ENCODE results near the gene CYB5D1.

CYB5D1 gene

DNA sequence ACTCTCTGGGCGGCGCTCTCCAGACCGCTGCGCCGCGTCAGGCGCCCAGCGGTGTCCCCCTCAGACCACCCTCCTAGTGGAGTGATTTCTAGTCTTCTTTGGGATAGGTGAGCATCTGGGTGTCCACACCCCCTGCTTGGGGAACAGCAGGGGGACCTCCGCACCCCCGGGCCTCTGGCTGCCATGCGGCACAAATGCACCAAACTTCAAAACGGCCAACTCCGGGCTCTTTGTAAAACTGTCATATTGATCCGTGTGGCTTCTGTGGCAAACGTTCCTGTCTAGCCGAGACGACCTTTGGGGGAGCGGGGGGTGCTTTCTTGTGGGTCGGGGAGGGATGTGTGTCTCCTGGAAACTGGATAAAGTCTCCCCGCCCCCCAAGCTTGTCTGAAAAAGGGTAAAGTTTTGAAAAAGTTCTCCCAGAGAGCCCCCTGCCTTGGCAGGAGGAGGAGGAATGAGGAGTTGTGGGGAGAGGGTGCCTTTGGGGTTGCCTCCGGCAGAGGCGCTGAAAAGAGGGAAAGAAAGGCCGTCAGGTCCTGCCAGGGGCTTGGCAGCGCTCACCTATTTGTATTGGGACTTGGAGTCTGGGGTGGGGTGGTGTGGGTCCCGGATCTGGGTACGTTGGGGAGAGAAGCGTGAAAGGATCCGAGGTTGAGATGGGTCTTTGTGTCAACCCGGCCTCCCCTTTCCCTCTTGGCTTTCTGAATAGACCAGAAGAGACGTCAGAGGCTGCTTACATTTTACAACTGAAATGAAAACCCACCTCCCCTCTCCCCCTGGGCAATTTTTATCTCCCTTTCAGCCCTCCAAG, 28.6 kb downstream of the CYB5D1 start:
- DNase-seq (ENCODE audit: low read depth), result peak; percentile 36

DNA sequence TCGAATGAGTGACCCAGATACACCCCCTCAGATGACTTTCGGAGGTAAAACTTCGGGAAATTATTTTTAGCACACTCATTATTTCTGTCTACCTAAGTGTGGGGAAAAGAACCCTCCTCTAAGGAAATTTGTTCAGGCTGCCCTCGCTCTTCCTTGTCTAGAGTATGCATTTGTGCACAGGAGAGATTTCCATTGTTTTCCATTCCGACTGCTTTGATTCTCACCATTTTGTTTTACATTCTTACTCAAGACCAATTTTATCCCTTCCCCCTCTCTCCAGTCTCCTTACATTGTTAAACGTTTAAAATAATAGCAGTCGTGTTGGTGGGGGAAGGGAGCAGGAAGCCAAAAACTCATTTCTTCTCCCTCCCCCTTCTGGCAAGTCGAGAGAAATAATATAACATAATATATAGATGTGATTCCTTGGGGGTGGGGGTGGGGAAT, 29.3 kb downstream of the CYB5D1 start:
- DNase-seq (ENCODE audit: low read depth), result no peak

DNA sequence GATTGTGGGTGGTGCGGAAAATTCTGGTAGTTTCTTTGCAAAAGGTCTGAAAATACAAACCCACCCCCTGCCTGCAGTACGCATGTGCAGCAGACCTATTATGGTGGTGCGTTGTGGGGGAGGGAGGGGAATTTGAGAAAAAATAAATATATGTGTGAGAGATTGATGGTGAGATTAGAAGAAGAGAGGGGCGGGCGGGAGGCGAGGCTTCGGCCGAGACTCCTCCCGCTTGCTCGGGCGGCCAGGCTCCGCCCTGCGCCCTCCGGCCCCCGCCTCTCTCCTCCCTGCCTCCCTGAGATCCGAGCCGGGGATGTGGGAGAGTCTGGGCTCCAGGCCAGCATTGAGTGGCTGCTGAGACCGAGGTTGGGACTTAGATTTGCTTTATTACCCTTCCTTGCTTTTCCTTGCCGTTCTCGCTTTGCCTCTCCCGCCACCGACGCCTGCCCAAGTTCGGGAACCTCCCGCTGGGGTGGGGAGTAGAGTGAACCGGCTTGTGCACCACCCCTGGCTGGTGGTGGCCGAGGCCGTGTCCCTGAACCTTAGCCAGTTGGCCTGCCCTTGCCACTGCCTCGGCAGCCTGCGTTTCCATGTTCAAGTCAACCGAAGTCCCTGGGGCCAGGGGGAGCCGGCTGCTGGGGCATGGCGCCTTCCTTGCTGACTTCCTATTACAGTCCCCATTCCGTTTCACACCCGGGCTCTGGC, 29.8 kb downstream of the CYB5D1 start:
- peak; percentile 79 for DNase-seq (ENCODE audit: low read depth)

DNA sequence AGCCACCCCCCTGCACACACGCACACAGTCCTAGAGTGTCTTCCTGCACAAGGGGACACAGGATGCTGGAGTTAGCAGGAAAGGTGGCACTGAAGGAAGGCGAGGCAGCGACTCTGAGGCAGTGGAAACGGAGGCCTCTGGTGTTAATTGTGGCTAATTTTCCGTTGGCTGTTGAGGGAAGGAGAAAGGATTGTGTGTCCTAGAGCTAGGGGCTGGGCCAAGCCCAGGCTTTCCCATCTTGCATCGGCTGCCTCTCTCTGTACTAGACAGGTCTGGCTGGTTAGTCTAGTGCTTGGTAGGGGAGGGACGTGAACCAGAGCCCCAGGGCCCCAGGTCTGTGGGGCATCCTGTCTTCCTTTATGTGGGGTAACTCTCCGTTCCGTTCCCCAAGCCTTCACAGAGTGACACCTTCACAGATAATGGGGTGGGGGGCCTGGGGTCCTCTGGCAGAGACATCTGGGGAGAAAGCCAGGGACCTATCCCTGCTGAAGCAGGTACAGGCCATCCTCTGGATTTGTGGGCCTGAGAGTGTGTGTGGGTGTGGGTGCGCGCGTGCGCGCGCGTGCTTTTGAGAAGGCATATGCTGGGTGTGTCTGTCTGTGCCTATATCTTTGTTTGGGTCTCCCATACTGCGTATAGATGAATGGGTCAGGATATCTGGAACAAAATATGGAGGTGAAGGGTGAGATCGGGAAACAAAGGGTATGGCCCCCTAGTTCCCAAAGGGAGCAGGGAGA, 30.5 kb downstream of the CYB5D1 start, which contains the start of gene CHD3:
Gene CHD3 (plus strand): TSS at position 606 of the 737 bp plus-strand sequence. CDS start 212 bp downstream, outside the sequence.
- DNase-seq (ENCODE audit: low read depth), result no peak

- DNase-seq (ENCODE audit: low read depth), result peak; percentile 10
Measured at GRCh38 chr17:7889166-7889955, 31.6 kb downstream of the CYB5D1 start.

DNA sequence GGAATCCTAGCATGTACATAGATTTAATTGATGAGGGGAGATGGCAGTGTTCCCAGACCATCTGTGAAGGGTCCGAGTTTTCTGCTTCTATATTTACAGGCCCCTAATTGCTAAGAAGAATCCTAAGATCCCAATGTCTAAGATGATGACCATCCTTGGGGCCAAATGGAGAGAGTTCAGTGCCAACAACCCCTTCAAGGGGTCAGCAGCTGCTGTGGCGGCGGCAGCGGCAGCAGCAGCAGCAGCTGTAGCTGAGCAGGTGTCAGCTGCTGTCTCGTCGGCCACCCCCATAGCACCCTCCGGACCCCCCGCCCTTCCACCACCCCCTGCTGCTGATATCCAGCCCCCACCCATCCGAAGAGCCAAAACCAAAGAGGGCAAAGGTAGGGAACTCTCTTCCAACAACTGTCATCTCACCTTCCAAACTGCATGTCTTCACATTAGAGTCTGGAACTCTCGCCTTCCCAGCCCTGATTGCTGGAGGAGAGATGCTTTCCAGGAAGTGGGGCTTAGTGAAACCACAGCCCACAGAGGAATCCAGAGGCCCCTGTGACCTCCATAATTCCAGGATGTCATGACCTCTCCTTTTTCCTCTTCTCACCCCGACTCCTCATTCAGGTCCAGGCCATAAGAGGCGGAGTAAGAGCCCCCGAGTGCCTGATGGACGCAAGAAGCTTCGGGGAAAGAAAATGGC, 35.5 kb downstream of the CYB5D1 start:
- no peak for DNase-seq (ENCODE audit: low read depth)

DNA sequence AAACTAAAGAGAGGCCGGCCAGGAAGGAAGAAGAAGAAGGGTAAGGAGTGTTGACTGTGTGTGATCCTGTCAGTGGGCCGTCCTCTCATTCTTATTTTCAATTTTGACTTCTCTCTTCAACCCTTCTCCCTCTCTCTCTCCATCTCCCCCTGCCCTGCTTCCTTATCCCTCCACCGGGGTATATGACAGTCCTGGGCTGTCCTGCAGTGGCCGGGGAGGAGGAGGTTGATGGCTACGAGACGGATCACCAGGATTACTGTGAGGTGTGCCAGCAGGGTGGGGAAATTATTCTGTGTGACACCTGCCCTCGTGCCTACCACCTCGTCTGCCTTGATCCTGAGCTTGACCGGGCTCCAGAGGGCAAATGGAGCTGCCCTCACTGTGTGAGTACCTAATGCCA, 36.4 kb downstream of the CYB5D1 start:
- no peak for DNase-seq (ENCODE audit: low read depth)

DNA sequence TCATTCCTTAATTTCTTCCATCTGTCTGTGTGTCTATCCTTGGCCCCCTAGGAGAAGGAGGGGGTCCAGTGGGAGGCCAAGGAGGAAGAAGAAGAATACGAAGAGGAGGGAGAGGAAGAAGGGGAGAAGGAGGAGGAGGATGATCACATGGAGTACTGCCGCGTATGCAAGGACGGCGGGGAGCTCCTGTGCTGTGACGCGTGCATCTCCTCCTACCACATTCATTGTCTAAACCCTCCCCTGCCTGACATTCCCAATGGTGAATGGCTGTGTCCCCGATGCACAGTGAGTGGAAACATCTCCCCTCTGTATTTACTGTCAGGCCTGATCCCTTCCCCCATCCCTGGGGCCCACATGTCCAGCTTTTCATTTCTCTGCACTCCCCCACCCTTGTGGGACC, 37.1 kb downstream of the CYB5D1 start:
- no peak for DNase-seq (ENCODE audit: low read depth)

DNA sequence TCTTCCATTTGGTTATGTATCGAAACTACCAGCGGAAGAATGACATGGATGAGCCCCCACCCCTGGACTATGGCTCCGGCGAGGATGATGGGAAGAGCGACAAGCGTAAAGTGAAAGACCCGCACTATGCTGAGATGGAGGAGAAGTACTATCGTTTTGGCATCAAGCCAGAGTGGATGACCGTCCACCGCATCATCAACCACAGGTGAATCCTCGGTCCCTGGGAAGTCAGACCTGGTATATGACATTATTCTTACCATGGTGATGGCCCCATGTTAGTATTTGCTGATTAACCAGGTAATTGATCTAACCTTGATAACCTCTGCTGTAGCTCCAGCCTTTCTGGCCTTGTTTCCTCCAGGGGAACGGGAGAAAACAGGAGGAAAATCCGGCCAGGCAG, 39.3 kb downstream of the CYB5D1 start:
- DNase-seq (ENCODE audit: low read depth), result no peak

GRCh38 chr17:7897773-7898172, 40.0 kb downstream of the CYB5D1 start:
- no peak for DNase-seq (ENCODE audit: low read depth)

- DNase-seq (ENCODE audit: low read depth), result no peak
Measured at GRCh38 chr17:7903154-7904103, 45.6 kb downstream of the CYB5D1 start.

- no peak for DNase-seq (ENCODE audit: low read depth)
Measured at GRCh38 chr17:7909089-7909488, 51.3 kb downstream of the CYB5D1 start.

- DNase-seq (ENCODE audit: low read depth), result no peak
Measured at GRCh38 chr17:7910281-7910680, 52.5 kb downstream of the CYB5D1 start.

- DNase-seq (ENCODE audit: low read depth), result no peak
Measured at GRCh38 chr17:7910711-7911110, 52.9 kb downstream of the CYB5D1 start.

DNA sequence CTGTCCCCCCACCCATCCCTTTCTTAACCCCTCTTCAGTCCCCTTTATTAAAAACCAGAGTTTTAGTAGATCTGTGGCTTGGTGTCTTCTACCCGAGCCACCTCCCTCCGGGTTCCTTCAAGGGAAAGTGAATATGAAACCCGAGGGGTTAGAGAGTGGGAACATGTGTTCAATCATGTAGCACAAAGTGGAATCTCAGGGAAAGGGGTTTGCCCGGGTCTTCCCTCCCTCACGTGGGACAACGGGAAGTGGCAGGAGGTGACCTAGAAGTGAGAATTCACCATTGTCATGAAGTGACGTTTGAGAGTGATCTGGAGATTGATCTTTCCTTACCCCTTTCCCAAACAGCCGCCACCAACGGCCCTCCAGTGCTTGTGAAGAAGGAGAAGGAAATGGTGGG, 53.3 kb downstream of the CYB5D1 start:
- DNase-seq (ENCODE audit: low read depth), result no peak
